HAP-1 (cell line): ENCODE results near the gene EZH1.

ENCODE experiments used
- DNase-seq, 2 experiments: peaks; one replicate each; pipeline ENCODE4 v3.0.0-alpha.2; 2016 to 2020; ENCODE audit warnings: low spot score in 2 of 2
- H3K27me3 ChIP-seq: fragments of 250-450 bp; sonication (Bioruptor Pico); 2 replicates; pipeline ENCODE4 v1.5.1; 2020; ENCODE audit warnings: low read depth, mild to moderate bottlenecking, moderate library complexity
- H3K36me3 ChIP-seq: fragments of 250-450 bp; sonication (Bioruptor Pico); replicated peaks from 2 replicates; pipeline ENCODE4 v1.5.1; 2020; ENCODE audit warnings: mild to moderate bottlenecking
- H3K4me1 ChIP-seq: fragments of 250-450 bp; sonication (Bioruptor Pico); 2 replicates; pipeline ENCODE4 v1.5.1; 2020; ENCODE audit warnings: mild to moderate bottlenecking
- H3K4me3 ChIP-seq: fragments of 250-450 bp; sonication (Bioruptor Pico); 2 replicates; pipeline ENCODE4 v1.5.1; 2020; ENCODE audit warnings: mild to moderate bottlenecking, moderate library complexity
- H3K9me3 ChIP-seq: fragments of 250-450 bp; sonication (Bioruptor Pico); 2 replicates; pipeline ENCODE4 v1.5.1; 2020; ENCODE audit warnings: mild to moderate bottlenecking, moderate library complexity
- in situ Hi-C: fragments of 300-500 bp; cut with MboI; formaldehyde crosslinking; loops from 3 replicates; pipeline ENCODE4 v1.14.3; 2020; ENCODE audit warnings: low sequenced_read_pairs, inconsistent platforms, mixed read lengths

The EZH1 gene

DNA sequence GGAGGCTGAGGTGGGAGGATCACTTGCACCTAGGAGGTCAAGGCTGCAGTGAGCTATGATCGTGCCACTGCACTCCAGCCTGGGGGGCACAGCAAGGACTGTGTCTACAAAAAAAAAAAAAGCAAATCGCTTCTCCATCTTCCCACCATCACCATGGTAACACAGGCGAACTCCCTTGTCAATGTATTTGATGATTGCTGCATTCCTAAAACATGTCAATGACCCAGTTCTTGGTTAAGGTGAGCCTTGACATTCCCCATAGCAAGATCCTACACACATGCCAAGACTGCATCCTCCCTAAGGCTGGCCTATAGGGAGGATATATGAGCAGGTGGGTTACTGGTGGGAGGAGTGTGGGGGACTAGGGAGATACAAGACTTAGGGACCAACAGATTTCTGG, 50.3 kb downstream of the EZH1 start:
- Histone ChIP-seq H3K36me3 (peaks cover 68% of the 10 kb centered on the region), H3K9me3 (no peaks in the 10 kb centered on the region), H3K4me1 (no peaks in the 10 kb centered on the region), H3K4me3 (no peak overlapping the region), H3K27me3 (no peaks in the 10 kb centered on the region)
- DNase-seq: no peak
- in situ Hi-C loops: no loop called here

DNA sequence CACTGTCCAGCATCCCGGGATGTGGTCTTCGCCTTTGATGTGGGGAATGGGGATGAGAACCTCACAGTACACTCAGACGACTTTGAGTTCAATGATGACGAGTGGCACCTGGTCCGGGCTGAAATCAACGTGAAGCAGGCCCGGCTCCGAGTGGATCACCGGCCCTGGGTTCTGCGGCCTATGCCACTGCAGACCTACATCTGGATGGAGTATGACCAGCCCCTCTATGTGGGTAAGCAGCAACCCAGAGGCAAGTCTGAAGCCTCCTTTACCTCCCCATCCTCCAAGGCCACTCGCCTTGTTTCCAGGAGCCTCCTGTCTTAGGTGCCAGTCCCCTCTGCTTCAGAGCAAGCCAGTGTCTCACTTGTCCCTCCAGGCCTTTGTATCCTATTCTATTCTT, 52.4 kb downstream of the EZH1 start:
- no peak for DNase-seq
- no peaks in the 10 kb centered on the region for H3K9me3 ChIP-seq
- peaks cover 77% of the 10 kb centered on the region for H3K36me3 ChIP-seq
- H3K4me3 ChIP-seq: no peak overlapping the region
- no peaks in the 10 kb centered on the region for H3K4me1 ChIP-seq
- no peaks in the 10 kb centered on the region for H3K27me3 ChIP-seq
- in situ Hi-C loops: no loop called here

DNA sequence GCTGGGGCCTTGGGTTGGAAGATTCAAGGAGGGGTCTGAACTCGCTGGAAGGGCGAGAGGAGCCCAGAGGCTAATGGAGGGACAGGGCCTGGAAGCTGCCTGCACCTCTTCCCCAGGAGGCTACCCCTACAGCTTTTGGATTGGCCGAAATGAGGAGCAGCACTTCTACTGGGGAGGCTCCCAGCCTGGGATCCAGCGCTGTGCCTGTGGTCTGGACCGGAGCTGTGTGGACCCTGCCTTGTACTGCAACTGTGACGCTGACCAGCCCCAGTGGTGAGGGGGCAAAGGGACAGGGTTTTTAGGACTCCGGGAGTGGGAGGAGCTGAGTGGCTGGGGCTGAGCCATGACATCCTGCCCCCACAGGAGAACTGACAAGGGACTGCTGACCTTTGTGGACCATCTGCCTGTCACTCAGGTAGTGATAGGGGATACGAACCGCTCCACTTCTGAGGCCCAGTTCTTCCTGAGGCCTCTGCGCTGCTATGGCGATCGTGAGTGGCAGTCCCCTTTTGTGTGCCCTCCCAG, 53.8 kb downstream of the EZH1 start:
- Histone ChIP-seq H3K27me3 (no peaks in the 10 kb centered on the region), H3K4me1 (no peaks in the 10 kb centered on the region), H3K4me3 (no peak overlapping the region), H3K9me3 (no peaks in the 10 kb centered on the region), H3K36me3 (peaks cover 72% of the 10 kb centered on the region)
- in situ Hi-C loops: no loop called here
- no peak for DNase-seq

DNA sequence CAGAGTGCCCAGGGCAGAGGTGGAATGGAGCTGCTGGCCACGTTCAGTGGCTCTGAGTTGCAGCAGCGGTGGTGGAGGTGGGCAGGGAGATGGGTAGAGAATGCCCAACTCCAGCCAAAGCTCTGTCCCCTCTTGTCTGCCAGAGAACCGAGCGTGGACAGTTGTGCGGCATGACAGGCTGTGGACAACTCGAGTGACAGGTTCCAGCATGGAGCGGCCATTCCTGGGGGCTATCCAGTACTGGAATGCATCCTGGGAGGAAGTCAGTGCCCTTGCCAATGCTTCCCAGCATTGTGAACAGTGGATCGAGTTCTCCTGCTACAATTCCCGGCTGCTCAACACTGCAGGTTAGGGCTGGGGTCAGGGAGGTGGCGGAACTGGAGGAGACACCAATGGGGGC, 54.2 kb downstream of the EZH1 start:
- Histone ChIP-seq H3K36me3 (peaks cover 73% of the 10 kb centered on the region), H3K9me3 (no peaks in the 10 kb centered on the region), H3K4me3 (no peak overlapping the region), H3K4me1 (no peaks in the 10 kb centered on the region), H3K27me3 (no peaks in the 10 kb centered on the region)
- no peak for DNase-seq
- in situ Hi-C loops: no loop called here

DNA sequence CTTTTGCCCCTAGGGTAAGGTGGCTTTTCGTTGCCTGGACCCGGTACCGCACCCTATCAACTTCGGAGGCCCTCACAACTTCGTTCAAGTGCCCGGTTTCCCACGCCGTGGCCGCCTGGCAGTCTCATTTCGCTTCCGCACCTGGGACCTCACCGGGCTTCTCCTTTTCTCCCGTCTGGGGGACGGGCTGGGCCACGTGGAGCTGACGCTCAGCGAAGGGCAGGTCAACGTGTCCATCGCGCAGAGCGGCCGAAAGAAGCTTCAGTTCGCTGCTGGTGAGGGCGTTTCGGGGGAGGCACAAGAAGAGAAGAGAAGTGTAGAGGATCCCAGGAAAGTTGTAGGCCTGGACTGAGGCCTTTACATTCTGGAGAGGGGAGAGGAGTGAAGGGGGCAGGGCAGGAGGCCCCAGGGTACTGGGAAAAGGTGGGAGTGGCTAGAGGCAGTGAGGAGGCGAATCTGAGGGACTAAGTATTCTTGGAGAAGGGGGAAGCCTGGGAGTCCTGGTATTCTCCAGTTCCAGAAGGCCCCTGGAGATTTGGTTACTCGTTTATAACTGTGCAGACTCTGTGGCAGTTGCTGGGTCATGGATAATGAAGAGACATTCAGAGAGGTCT, 57.0 kb downstream of the EZH1 start:
- Histone ChIP-seq H3K27me3 (no peaks in the 10 kb centered on the region), H3K36me3 (peaks cover 65% of the 10 kb centered on the region), H3K4me1 (peaks cover 3% of the 10 kb centered on the region; the same call in 1 of the 2 replicates), H3K4me3 (no peak overlapping the region), H3K9me3 (no peaks in the 10 kb centered on the region)
- no peak for DNase-seq
- in situ Hi-C loops: no loop called here

DNA sequence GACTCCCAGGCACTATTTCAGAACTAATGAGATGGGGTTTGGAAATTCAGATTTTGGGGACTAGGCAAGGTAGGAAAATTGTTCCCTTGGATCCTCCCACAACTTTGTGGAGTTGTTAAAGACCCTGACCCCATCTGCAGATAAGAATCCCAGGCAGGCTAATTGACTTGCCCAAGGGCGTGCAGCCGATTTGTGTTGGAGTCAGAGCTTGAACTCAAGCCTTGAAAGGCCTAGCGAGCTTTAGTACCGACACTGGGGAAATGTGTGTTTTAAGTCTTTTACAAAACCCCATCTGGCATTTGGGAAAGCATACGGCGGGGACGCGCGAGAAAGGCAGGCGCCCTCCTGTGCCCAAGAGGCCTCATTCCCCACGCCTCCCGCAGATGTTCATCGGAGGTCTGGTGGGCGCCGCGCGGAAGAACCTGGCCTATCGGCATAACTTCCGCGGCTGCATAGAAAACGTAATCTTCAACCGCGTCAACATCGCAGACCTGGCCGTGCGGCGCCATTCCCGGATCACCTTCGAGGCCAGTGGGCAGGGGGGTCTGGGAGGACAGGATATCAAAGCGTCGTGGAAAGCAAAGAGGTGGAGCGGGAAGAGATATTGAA, 58.2 kb downstream of the EZH1 start:
- Histone ChIP-seq H3K4me3 (no peak overlapping the region), H3K4me1 (peaks cover 7% of the 10 kb centered on the region), H3K36me3 (peaks cover 54% of the 10 kb centered on the region), H3K9me3 (no peaks in the 10 kb centered on the region), H3K27me3 (no peaks in the 10 kb centered on the region)
- in situ Hi-C loops: no loop called here
- DNase-seq: no peak

DNA sequence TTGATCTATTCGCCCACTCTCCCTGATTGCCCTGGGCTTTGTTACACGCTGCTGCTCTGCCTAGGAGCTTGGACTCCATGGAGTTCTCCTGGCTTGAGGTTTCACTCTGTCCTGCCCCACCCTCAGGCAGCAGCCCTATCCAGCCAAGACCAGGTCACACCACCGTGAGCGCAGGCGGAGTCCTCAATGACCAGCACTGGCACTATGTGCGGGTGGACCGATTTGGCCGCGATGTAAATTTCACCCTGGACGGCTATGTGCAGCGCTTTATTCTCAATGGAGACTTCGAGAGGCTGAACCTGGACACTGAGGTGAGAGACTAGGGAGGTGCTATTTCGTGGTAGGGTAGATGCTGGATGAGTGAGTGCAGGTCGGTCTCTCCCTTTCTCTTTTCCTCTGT, 59.0 kb downstream of the EZH1 start:
- DNase-seq: no peak
- H3K9me3 ChIP-seq: no peaks in the 10 kb centered on the region
- in situ Hi-C loops: no loop called here
- no peaks in the 10 kb centered on the region for H3K27me3 ChIP-seq
- H3K4me1 ChIP-seq: peaks cover 15% of the 10 kb centered on the region
- H3K4me3 ChIP-seq: no peak overlapping the region
- peaks cover 46% of the 10 kb centered on the region for H3K36me3 ChIP-seq

DNA sequence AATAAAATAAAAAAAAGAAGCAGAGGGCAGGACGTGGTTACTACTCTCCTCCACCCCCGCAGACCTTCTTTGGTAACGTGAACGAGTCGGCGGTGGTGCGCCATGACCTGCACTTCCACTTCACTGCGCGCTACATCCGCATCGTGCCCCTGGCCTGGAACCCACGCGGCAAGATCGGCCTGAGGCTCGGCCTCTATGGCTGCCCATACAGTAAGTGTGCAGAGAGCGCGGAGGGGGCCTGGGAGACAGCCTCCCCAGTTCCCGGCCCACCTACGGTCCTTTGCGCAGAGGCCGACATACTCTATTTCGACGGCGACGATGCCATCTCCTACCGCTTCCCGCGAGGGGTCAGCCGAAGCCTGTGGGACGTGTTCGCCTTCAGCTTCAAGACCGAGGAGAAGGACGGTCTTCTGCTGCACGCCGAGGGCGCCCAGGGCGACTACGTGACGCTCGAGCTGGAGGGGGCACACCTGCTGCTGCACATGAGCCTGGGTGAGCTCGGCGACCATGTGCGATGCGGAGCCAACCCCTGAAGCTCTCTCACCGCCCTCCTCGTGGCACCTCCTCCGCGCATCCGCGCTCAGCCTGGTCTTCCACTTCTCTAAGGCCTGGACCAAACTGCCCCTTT, 59.8 kb downstream of the EZH1 start:
- H3K9me3 ChIP-seq: no peaks in the 10 kb centered on the region
- no peak overlapping the region for H3K4me3 ChIP-seq
- H3K4me1 ChIP-seq: peaks cover 22% of the 10 kb centered on the region
- DNase-seq: no peak
- H3K36me3 ChIP-seq: peaks cover 44% of the 10 kb centered on the region
- in situ Hi-C loops: no loop called here
- H3K27me3 ChIP-seq: no peaks in the 10 kb centered on the region

DNA sequence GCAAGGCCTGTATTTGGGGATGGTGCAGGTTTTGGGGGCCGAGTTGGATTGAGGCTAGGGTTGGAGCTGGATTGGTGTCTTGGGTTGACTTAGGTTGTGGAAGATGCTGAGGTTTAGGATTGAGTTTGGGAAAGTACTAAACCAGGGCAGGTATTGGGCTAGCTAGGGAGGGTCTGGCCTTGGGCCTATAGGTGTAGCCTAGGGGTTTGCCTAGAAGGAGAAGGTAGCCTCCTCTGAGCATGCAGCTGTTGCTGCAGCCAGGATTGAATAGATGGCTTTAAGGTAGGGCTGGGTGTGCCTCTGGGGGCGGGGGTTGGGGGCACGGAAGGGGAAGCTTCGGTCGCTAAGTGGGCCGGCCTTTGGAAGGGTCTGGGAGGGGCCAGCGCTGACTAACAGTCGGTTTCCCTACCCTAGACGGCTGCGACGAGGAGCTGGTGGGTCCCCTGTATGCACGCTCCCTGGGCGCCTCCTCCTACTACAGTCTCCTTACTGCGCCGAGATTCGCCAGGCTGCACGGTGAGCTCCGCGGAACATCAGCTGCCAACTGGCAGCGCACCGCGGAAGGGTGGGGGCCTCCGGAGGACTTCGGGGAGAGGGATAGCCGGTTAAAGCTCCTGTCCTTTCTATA, 61.3 kb downstream of the EZH1 start:
- H3K27me3 ChIP-seq: no peaks in the 10 kb centered on the region
- peak in 1 of 2 experiments; percentile 64 for DNase-seq

DNA sequence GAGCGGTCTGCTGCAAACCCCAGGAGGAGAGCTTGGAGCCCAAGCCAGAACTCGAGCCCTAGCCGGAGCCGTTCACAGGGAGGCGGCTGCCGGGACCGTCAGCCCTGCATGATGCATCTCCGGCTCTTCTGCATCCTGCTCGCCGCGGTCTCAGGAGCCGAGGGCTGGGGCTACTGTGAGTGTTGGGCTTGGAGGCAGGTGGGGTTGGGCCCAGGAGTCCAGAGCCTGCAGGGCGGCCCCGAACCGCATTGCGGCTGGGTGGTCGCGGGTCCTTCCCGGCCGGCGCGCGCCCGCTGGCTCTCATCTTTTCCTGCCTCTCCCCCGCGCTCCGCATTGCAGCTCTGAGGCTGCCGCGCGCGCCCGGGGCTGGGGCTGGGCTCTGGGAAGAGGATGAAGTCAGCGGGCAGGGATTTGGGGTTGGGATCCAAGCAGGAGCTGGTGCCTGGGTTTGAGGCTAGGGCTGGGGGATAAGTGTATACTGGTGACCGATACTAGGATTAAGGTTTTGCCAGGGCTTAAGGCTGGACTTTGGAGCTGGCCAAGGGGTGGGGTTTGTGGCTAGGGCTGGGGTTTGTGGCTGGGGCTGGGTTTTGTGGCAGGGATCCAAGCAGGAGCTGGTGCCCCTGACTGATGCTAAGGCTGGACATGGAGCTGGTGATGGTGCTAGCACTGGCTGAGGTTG, 62.0 kb downstream of the EZH1 start:
- H3K9me3 ChIP-seq: no peaks in the 10 kb centered on the region
- peaks cover 22% of the 10 kb centered on the region for H3K36me3 ChIP-seq
- in situ Hi-C loops: no loop called here
- peak in 1 of 2 experiments; percentile 77 for DNase-seq
- H3K27me3 ChIP-seq: no peaks in the 10 kb centered on the region
- H3K4me1 ChIP-seq: peaks cover 38% of the 10 kb centered on the region
- peak overlapping the region; percentile 48 for H3K4me3 ChIP-seq

More for the DNA sequence above, 61.3 kb downstream of the EZH1 start:
- Histone ChIP-seq H3K4me1 (peaks cover 36% of the 10 kb centered on the region), H3K9me3 (no peaks in the 10 kb centered on the region), H3K36me3 (peaks cover 29% of the 10 kb centered on the region), H3K4me3 (peak overlapping the region; percentile 48)
- in situ Hi-C loops: no loop called here

DNA sequence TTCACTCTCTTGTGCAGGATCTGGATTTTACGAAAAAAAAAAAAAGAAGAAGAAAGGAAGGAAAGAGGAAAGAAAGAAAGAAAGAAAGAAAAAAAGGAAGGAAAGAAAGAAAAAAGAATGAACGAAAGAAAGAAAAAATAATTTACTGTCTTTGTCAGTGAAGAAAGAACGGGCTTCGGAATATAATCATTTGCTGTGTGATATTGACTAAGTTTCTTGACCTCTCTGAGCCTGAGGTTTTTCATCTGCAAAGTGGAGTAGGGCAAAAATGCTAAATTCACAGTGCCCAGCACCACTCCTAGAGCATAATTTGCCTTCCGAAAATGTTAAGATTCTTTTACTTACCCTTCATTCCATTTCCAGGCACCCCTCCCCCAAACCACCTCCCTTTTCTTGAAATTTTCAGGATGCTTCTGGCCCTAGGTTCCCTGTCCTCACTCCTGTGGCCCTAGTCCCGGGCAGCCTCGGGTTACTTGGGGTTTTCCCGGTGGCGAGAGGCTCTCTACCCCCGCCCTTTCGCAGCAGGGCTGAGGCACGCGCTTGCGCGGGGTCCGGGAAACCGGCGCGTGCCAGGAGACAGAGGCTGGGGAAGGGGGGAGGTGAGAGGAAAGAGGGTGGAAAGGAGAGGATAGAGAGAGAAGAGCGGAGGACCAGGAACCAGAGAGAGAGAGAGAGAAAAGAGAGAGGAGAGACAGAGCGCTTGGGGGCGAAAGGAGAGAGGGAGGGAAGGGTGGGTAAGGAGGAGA, 62.7 kb downstream of the EZH1 start, which contains the start of gene CNTNAP1:
CNTNAP1 (plus strand) TSS at position 556 of the 746 bp plus-strand sequence. CDS start 299 bp downstream, outside the sequence.
- Histone ChIP-seq H3K4me3 (peak within 1 kb of the TSS; percentile 48), H3K9me3 (no peaks in the 10 kb centered on the region), H3K4me1 (peaks cover 45% of the 10 kb centered on the region), H3K27me3 (no peaks in the 10 kb centered on the region), H3K36me3 (peaks cover 15% of the 10 kb centered on the region)
- in situ Hi-C loops: no loop called here
- peak; percentile 78 to 87 for DNase-seq

DNA sequence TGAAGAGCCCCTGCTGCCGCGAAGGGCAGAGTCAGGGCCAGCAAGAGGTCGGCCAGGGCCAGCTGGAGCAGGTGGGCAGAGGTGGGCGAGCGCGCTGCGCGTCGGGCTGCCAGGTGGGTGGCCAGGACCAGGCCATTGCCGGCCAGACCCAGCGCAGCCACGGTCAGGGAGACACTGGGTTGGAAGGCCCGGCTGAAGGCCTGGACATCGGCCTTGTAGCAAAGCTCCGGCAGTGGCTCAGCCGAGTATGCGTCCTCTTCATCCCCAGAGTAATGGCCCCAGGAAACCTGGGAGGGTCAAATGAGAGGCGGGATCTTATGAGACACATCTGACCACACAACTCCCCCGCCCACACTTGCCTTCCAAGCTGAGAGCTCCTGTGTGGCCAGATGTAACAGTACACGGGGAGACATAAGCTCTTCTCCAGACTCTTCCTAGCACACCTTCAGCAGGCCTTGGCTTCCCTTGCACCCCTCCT, 64.5 kb downstream of the EZH1 start:
- peaks cover 6% of the 10 kb centered on the region for H3K36me3 ChIP-seq
- H3K9me3 ChIP-seq: no peaks in the 10 kb centered on the region
- H3K27me3 ChIP-seq: no peaks in the 10 kb centered on the region
- no peak overlapping the region; the same call in 1 of the 2 replicates for H3K4me3 ChIP-seq
- in situ Hi-C loops: no loop called here
- peaks cover 45% of the 10 kb centered on the region for H3K4me1 ChIP-seq
- DNase-seq: peak in 1 of 2 experiments; percentile 59
